SKM-1 treated with dmso at 0.1 percent for 144 hours (cell line): ENCODE measurements around the gene SLIT3.

ENCODE experiments used
- DNase-seq: peaks from one replicate; lab custom pipeline; 2025; ENCODE audit not compliant: unreplicated experiment; lab: John Stamatoyannopoulos, UW

The SLIT3 gene

DNA sequence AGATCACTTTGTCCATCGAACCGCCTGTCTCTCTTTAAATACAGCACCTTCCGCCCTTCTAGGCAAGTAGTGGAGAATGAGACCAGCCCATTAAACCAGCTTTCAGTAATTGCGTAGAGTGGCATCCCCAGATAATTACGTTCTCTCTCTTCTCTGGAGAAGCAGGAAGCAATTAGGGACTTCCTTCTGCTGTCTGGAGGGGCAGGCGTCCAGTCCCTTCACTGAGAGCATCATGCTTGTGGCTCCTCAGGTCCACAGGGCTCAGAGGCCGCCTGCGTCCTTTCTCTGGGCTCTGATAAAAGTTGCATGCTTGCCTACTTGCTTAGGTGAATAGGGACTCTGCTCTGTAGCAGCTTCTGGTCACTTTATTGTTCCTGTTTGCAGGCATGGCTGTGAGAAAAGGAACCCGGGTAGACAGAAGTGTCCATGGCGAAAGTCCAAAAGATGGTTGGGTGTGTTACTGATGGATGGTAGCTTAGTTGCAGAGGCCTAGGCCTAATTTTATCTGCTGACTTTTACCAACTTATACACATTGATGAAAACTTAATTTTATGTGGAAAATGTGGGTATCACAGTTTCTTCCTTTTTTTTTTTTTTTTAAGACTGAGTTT is 422.7 kb downstream of the SLIT3 start:
- DNase-seq: peak; percentile 11

DNA sequence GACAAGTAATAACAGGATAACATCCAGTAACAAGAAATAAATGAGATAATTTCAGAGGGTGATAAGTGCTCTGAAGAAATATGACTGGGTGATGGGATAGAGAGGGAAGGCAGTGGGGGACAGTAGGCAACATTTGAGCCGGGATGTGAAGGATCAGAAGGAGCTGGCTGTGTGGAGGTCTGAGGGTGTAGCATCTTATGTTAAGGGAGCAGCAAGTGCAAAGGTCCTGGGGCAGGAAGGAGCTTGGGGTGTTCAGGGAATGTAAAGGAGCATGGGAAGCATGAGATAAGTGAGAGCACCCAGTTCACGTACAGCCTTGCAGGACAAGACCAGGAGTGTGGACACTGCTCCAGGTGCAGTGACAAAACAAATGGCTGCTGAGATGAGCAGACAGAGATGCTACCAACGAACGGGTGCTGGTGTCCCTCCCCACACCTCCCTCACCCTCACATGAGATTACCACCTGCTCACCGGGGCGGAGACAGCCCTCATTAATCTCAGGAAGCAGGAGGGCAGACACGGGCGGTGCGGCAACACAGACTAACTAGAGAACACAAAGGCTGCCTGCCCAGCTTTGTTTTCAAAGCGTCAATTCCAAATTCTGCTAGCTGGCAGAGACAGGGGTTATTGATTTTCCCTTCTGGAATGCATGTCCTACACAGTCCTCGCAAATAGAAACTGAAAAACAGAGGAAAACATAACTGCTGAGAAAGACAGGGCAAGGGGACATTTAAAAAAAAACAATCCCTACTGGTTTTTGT is 423.6 kb downstream of the SLIT3 start:
- DNase-seq: no peak

DNA sequence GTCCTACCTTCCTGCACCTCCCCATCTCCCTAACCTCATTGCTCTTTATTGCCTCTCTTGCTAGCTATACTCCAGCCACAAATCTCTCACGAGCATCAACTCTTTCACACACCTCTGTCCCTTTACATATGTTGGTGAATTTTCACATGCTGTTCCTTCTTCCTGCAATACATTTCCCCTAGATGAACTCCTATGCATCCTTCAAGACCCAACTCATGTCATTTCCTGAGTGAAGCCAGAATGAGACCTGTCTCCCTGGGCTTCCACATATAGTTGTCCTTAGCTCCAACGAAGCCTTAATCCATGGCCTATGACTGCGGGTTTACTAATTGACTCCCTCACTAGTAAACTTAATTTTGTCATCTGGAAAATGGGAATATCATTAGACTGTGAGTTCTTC is 424.5 kb downstream of the SLIT3 start:
- DNase-seq: no peak

DNA sequence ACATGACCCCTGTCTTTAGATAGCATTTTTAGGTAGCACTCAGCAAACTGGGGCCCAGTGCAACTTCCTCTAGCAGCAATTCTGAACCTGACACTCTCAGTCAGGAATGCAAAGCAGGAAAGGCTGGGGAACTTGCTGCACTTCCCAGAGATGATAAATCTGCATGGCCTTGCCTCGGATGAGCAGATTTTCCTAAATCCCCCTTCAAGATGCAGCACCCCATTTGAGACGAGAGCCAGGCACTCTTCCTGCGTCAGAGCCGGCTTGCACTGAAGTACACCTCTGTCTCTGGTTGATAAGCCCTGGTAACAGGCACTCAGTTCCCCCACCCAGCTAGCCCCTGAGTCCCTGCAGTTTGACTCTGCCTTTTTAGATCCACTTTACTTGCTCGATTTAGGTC is 425.1 kb downstream of the SLIT3 start:
- DNase-seq: no peak

DNA sequence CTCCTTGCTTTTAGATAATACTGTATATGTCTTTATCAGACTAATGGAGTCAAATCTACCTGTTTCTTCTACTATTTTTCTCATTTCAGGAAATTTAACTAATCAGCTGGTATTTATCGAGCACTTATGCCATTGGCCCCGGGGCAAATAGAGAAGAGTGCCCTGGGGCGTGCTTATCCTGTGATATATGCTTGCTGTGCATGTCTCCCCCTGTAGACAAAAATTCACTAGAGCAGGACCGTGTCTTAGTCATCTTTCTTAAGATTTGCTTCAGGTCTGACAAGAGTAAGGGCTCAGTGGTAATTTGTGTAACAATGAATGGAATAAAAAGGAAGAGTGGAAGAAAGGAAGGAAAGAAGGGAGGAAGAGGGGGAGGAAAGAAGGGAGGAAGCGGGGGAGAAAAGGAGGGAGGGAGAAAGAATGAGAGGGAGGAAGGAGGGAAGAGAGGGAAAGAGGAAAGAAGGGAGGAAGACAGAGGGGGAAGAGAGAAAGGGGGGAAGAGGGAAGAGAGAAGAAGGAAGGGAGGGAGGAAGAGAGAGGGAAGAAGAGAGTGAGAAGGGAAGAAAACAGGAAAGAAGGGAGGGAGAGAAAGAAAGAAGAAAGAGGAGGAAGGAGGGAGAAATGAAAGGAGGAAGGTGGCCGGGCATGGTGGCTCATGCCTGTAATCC is 426.1 kb downstream of the SLIT3 start:
- DNase-seq: no peak

DNA sequence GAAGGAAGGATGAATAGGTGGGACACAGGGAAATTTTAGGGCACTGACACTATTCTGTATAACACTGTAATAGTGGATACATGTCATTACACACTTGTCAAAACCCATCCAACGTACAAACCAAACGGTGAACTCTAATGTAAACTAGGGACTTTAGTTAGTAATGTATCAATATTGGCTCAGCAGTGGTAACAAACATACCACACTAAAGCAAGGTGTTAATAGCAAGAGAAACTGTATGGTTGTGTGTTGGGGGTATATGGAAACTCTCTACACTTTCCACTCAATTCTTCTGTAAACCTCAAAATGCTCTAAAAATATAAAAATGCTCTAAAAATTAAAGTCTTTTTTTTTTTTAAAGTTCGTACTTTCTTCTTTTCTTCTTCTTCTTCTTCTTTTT is 428.7 kb downstream of the SLIT3 start:
- no peak for DNase-seq

DNA sequence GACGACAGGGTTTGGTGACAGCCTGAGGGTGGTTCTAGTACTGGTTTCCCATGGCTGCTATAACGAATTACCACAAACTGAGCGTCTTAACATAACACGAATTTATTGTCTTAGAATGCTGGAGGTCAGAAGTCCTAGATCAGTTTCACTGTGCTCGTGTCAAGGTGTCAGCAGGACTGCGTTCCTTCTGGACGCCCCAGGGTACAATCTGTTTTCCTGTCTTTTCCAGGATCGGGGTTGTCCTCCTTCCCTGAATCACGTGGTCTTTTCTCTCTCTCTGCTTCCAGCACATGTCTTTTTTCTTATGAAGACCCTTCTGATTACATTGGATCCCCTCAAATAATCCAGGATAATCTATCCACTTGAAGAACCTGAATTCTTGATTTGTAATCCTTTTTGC is 430.0 kb downstream of the SLIT3 start:
- no peak for DNase-seq

DNA sequence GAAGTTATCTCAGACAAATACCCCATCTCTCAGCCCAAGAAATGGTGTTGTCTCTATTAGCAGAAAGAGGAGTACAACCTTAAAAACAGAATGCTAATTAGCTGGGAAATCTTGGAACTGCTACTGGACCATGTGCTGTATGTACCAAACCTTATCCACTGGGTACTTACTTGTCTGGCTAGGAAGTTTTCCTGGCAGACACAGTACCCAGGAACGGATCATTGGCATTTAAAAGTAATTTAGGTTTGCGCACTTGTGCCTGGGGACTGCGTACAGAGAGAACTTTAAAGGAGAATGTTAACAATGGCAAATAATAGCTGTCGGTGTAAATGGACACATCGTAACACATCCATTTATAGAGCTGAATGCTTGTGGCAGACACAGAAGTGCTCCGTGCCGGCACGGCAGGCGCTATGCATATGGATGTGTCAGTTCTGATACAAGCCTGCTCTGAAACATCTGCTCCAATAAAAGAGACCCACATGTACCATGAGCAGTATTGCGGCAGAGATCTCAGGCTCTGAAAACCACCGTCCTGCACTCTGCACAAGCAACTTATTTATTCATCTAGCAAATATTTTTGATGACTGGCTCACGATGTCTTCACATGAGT is 431.2 kb downstream of the SLIT3 start:
- no peak for DNase-seq

DNA sequence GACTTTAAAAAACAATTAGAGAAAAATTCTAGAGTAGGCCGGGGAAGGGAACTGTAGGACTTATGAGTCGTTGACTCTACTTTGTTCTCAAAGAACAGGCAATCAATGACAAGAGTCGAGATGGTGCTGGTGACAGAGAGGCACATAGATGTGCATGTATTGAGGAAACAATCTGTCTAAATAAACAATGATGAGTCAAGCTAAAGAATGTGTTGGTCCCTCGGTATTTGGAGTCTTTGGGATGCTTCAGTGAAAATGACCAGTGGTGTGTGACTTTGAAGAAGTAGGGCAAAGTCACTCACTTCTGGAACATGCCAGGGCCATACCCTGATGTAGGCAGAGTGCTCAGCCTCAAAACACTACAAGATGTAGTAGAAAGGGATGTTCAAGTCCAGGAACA is 433.7 kb downstream of the SLIT3 start:
- no peak for DNase-seq

DNA sequence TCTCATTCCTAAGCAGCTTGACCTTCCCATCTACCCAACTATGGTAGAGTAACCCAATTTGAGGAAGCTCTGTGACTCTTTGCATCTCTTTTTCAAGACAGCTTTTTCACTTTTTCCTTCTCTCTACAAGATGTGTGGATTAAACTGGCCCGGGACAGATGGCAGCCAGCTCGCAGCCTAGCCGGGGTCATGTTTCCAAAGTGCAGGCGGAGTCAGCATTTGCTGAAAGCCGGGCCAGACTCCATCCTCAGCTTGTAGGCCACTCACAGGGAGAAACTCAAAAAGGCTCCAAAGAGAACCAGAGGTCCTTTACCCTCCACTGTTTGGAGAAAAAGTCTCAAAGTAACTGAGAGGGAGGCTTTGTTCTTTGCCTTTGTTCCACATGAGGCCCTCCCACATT is 435.0 kb downstream of the SLIT3 start:
- no peak for DNase-seq

DNA sequence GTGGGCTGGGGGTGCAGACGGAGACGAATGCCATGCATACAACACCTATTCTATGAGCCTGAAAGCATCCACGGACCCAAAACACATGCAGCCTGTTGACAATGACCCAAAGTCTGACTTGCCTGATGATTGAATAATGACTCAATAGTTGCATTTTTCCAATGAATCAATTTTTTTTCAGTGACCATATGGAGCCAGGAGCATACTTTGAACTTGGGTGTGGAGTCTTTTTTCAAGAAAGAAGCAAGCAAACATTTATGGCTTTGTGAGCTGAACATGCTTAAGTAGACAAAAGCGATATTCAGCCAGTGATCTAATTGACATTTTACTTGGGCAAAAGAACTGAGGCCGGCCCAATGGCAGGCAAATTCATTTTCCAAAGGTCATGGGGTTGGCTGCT is 437.9 kb downstream of the SLIT3 start:
- DNase-seq: no peak

DNA sequence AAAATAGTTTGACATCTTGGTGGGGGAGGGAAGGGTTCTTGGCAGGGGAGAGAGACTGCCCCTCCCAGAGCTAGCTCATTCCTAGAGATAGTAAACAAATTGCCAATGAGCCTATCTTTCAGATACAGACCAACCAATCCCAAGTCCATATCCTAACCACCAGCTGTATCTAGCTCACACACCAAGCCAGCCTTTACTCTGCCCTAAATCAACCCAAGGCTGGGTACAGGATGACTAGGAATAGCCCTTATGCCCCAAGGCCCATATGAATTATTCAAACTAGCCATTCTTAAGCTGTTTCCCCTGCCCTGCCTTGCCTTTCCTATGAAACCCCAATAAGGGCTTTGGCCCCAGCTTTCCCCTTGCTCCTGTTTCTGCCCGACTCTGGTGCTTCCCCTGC is 440.4 kb downstream of the SLIT3 start:
- DNase-seq: no peak

DNA sequence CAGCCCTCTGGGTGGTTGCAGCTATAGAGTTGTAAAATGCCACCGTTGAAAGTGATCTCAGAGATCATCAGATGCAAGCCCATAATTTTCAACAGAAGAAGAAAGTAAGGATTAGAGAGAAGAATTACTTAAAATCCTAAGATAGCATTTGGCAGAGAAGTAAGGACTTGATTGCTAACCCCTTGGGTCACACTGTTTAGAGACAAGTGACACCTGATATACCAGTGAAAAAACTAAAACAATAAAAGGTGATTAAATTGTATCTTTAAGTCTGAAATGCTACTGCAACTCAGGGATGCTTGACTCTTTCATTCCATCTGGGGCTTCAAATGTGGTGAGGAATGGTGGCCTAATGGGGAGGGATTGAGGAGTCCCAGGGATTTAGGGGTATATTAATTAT is 440.9 kb downstream of the SLIT3 start:
- no peak for DNase-seq

DNA sequence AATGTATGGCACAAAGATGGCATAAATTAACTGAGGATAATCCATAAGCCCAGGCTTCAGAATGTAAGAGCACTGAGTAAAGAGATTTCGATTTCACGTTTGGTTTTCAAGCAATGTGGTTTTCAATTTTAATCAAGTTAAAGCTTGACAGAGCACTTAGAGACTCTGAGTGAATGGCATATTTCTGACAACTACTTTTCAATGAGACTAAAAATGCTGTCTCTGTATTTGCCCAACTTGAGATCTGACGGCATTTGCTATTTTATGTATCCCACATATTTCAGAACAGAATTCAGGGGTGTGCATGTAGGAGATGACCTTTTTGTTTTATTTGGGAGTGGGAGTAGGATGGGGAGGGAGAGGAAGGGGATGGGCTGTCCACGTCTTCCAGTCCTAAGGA is 441.5 kb downstream of the SLIT3 start:
- DNase-seq: no peak

DNA sequence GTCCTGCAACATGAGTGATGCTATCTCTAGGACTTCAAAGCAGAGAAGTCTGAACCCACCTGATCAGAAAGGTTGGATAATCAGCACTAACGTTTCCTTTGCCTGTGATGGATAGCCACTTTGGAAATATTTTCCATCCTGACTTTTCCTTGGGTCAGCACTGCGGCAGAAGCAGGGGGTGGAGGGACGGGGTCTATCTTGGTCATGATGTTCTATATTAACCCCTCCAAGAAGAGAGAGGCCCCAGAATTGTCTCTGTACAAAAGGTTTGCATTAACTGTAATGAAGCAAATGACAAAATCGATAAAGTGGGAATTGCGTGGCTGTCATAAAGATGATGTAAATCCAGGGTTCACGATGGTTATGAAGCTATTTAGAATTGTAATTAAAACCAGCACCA is 441.9 kb downstream of the SLIT3 start:
- DNase-seq: no peak

DNA sequence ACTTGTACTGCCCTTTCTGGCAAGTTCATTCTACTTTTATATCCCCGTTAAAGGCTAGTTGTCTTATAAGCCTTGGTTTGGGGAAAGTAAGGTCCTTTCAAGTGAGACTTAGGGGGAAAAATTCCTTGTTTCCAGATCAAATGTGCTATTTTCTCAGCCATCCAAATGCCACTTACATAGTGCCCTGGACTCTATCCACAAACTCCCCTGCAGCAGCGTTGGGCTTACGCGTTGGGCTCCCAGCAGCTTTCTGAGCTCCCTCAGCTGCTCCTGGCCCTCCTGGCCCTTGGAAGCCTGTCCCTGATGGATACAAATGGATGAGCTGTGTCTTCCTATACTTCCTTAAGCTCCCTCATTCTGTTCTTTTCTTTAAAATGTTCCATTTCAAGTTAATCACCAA is 442.6 kb downstream of the SLIT3 start:
- no peak for DNase-seq

DNA sequence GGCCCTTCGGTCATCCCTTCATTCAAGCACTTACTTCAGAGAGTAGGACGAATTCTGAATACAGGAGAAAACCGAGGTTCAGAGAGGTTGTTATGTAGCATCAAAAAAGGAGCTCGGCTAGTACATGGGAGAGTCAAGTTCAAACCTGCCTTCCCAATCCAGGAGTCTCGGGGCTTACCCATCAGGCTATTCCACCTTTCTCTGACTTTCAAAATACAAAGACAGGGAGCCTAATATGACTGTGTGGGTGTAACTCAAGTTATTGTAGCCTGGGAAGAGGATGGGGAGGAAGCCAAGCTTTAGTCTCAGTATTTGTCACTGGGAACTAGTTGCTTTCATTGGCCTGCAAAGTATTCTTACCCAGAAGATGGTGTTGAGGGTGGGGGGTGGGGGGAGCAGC is 447.0 kb downstream of the SLIT3 start:
- DNase-seq: no peak

DNA sequence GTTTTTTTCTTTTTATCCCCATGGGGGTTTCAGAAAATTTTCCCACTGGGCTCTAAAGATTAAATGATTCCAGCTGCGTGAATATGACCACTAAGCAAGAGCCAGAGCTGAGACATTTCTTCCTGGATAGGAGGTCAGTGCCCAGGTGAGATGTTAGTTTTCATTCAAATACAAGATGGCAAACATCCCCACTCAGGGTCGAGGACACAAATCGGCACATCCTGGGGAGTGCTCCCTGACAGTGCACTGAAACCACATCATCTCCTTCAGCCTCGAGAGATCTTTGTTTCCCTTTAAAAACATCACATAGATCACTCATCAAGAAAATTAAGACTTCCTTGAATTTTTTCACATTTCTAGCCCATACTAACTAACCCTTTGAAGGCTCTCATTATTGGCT is 448.6 kb downstream of the SLIT3 start:
- DNase-seq: no peak

DNA sequence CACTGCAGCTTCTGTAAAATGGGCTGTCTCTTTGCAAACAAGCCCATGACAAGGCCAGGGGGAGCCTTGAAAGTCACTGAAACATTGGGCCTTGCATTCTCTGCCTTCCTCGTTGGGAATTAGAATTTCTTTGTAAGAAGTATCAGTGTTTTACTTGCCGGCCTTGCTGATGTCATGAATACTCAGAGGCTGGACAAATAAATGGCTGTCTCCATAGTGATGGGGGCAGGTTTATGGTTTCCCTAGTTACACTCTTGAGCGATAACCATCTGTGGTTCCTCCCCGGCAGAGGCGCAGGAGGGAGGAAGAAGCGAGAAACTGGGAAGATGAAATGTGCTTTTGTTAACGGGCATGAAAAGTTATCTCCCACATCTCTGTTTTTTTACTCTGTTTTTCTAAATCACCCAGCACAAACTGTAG is 449.0 kb downstream of the SLIT3 start:
- peak; percentile 42 for DNase-seq

DNA sequence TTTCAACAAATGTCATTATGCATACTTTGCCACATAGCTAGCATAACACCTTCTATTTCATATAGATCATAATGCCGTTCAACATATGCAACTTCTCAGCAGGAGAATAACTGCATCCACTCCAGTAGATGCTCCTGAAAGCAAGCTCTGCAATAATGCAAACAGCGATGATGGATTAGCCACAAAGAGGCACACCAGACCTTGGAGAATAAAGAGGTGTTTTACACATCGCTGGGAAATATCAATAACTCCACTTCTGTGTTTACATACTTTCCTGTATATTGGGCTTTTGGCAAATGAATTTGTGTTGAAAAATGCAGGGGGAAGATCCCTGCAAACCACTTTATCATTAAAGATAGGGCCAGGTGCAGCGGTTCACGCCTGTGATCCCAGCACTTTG is 450.3 kb downstream of the SLIT3 start:
- no peak for DNase-seq

DNA sequence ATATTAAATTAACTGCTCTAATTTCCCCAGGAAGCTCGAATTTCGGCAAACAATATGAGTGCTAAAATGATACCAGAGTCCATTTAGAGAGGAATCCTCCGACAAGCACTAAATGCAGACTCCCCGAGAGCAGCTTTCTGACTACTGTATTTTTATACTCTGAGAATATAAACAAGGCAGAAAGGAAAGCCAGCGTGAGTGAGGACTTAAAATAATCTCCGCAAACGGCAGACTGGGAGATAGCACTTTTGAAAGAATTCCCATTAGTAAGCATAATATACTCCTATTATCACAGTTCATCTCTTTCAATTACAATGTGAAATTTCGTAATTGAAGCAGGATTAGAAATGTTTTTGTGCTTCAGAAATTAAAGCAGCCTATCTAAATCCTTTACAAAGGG is 452.4 kb downstream of the SLIT3 start:
- DNase-seq: no peak

DNA sequence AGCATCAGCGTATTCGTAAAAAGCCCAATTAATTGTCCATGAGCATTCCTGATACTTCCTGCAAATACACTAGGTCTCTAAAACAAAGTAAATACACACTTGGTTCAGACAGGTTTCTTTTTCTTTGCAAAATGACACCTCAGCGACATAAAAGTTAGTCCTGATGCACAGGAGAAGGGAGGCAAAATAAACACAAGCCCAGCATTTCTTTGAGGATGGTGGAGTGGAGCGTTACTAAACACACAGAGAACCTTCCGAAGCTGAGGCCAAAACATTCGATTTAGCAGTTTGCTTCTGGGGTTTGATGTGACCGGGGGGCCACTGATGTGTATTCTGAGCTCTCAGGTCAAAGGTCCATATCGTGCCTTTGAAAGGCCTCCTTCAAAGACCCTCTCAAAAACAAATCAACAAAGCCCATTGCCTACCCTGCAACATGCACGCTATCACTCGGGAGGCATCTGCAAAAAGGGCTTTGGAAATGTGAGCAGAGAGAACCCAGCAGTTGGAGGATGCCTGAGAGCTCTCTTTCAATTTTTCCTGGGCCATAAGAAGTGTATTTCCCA is 453.3 kb downstream of the SLIT3 start:
- DNase-seq: no peak
